Hematopoietic multipotent progenitor cell (in vitro differentiated cells): ENCODE results near the gene AUP1. TPM values are rescaled to one million over a fixed set of nuclear protein-coding genes. Genes with fewer than 3 reads are reported as not detected.

ENCODE experiments used
- DNase-seq, 3 donors: peaks; one replicate each; pipeline ENCODE4 v3.0.0-alpha.2; 2011 to 2015; ENCODE audit warnings: low read depth in 2 of 3, low spot score in 2 of 3
- total RNA-seq: library from RNA; depleted of rRNA; stranded (reverse); fragments of >200 nt; gene quantifications from one replicate; pipeline ENCODE4 v1.2.3, GENCODE V29; 2012

AUP1 gene
- total RNA-seq, 1 donor = 121 TPM

- peak in 2 of 3 donors; percentile 57 to 70 for DNase-seq
These were observed 9.4 kb upstream of the AUP1 start for GRCh38 chr2:74538881-74539339.

- DNase-seq = no peak
These were observed 7.6 kb upstream of the AUP1 start for GRCh38 chr2:74537140-74537539.

- no peak for DNase-seq
These were observed 6.9 kb upstream of the AUP1 start for GRCh38 chr2:74536166-74536950.

- DNase-seq = no peak
These were observed 6.0 kb upstream of the AUP1 start for GRCh38 chr2:74535440-74535965.

- DNase-seq = no peak
These were observed 4.9 kb upstream of the AUP1 start for GRCh38 chr2:74534411-74534810.

GRCh38 chr2:74533464-74533863, 4.0 kb upstream of the AUP1 start:
- no peak for DNase-seq

GRCh38 chr2:74532222-74532621, 2.7 kb upstream of the AUP1 start:
- DNase-seq = peak in 1 of 3 donors; percentile 81

GRCh38 chr2:74531666-74532065, 2.2 kb upstream of the AUP1 start:
- DNase-seq = no peak

GRCh38 chr2:74530239-74531187, 1.0 kb upstream of the AUP1 start:
- DNase-seq = peak in 1 of 3 donors; percentile 63

GRCh38 chr2:74528600-74529356, 728 bp downstream of the AUP1 start:
- DNase-seq = no peak

GRCh38 chr2:74527741-74528140, 1.8 kb downstream of the AUP1 start:
- no peak for DNase-seq

GRCh38 chr2:74526649-74527230, 2.8 kb downstream of the AUP1 start:
- no peak for DNase-seq

GRCh38 chr2:74525717-74526648, 3.5 kb downstream of the AUP1 start, which contains the start of gene DQX1:
DQX1 (minus strand) TSS chr2:74526231; CDS start chr2:74525729, 502 bp downstream.
- peak in 1 of 3 donors; percentile 62 for DNase-seq

- no peak for DNase-seq
These were observed 4.4 kb downstream of the AUP1 start for GRCh38 chr2:74524955-74525716.

GRCh38 chr2:74524005-74524404, 5.5 kb downstream of the AUP1 start:
- DNase-seq = no peak

- DNase-seq = no peak
These were observed 7.0 kb downstream of the AUP1 start for GRCh38 chr2:74522516-74522915.

GRCh38 chr2:74516650-74517049, 12.9 kb downstream of the AUP1 start:
- DNase-seq = no peak

GRCh38 chr2:74515981-74516633, 13.4 kb downstream of the AUP1 start:
- peak in 2 of 3 donors; percentile 62 to 75 for DNase-seq
